Stomach smooth muscle (tissue), 2 donors: ENCODE measurements around the gene DDX10.

ENCODE experiments used
- H3K27ac ChIP-seq: one replicate; pipeline ENCODE4 v1.7.0; 2013; ENCODE audit warnings: mild to moderate bottlenecking, low read length, inconsistent platforms
- H3K27me3 ChIP-seq, 2 donors: one replicate each; pipeline ENCODE4 v1.7.0; 2013; ENCODE audit warnings: low read length in 2 of 2; ENCODE audit not compliant: insufficient read depth in 2 of 2, control insufficient read depth in 1 of 2
- H3K36me3 ChIP-seq, 2 donors: one replicate each; pipeline ENCODE4 v1.7.0; 2013; ENCODE audit warnings: low read length in 2 of 2; ENCODE audit not compliant: control insufficient read depth in 2 of 2, insufficient read depth in 2 of 2
- H3K4me1 ChIP-seq: one replicate; pipeline ENCODE4 v1.7.0; 2013; ENCODE audit warnings: low read length; ENCODE audit not compliant: control insufficient read depth, insufficient read depth
- H3K4me3 ChIP-seq, 2 donors: one replicate each; pipeline ENCODE4 v1.7.0; 2013; ENCODE audit warnings: low read length in 2 of 2
- H3K9ac ChIP-seq, 2 donors: one replicate each; pipeline ENCODE4 v1.7.0; 2013; ENCODE audit warnings: low read length in 2 of 2, mild to moderate bottlenecking in 1 of 2
- H3K9me3 ChIP-seq, 2 donors: one replicate each; pipeline ENCODE4 v1.7.0; 2013; ENCODE audit warnings: low read length in 2 of 2; ENCODE audit not compliant: control insufficient read depth in 2 of 2
- donor health status: healthy.
- donor health status: Pancreatic carcinoma.

Gene DDX10

GRCh38 chr11:108902027-108902469, 237.2 kb downstream of the DDX10 start:
- Histone ChIP-seq H3K27ac (no peak overlapping the region), H3K27me3 (no peaks in the 10 kb centered on the region), H3K9ac (no peak overlapping the region), H3K4me1 (no peaks in the 10 kb centered on the region), H3K36me3 (no peaks in the 10 kb centered on the region), H3K4me3 (no peak overlapping the region), H3K9me3 (no peaks in the 10 kb centered on the region)

- Histone ChIP-seq H3K9ac (no peak overlapping the region), H3K36me3 (no peaks in the 10 kb centered on the region), H3K27me3 (no peaks in the 10 kb centered on the region), H3K9me3 (no peaks in the 10 kb centered on the region), H3K4me1 (no peaks in the 10 kb centered on the region), H3K27ac (no peak overlapping the region), H3K4me3 (no peak overlapping the region)
These were observed 239.6 kb downstream of the DDX10 start for GRCh38 chr11:108904480-108904879.

- Histone ChIP-seq H3K9me3 (no peaks in the 10 kb centered on the region), H3K36me3 (no peaks in the 10 kb centered on the region), H3K9ac (no peak overlapping the region), H3K27me3 (no peaks in the 10 kb centered on the region), H3K27ac (no peak overlapping the region), H3K4me1 (no peaks in the 10 kb centered on the region), H3K4me3 (no peak overlapping the region)
These were observed 241.5 kb downstream of the DDX10 start for GRCh38 chr11:108906329-108906728.

- Histone ChIP-seq H3K36me3 (no peaks in the 10 kb centered on the region), H3K9ac (no peak overlapping the region), H3K9me3 (no peaks in the 10 kb centered on the region), H3K27ac (no peak overlapping the region), H3K27me3 (no peaks in the 10 kb centered on the region), H3K4me1 (no peaks in the 10 kb centered on the region), H3K4me3 (no peak overlapping the region)
These were observed 242.0 kb downstream of the DDX10 start for GRCh38 chr11:108906826-108907225.

GRCh38 chr11:108909041-108909440, 244.2 kb downstream of the DDX10 start:
- no peak overlapping the region for H3K27ac ChIP-seq
- no peak overlapping the region for H3K4me3 ChIP-seq
- H3K9ac ChIP-seq, result no peak overlapping the region
- no peaks in the 10 kb centered on the region for H3K4me1 ChIP-seq
- H3K27me3 ChIP-seq, result no peaks in the 10 kb centered on the region
- H3K36me3 ChIP-seq, result no peaks in the 10 kb centered on the region
- H3K9me3 ChIP-seq, result no peaks in the 10 kb centered on the region

- Histone ChIP-seq H3K4me3 (no peak overlapping the region), H3K27ac (no peak overlapping the region), H3K27me3 (no peaks in the 10 kb centered on the region), H3K36me3 (no peaks in the 10 kb centered on the region), H3K9ac (no peak overlapping the region), H3K9me3 (no peaks in the 10 kb centered on the region), H3K4me1 (no peaks in the 10 kb centered on the region)
These were observed 245.1 kb downstream of the DDX10 start for GRCh38 chr11:108909921-108910320.

GRCh38 chr11:108912581-108912980, 247.7 kb downstream of the DDX10 start:
- no peaks in the 10 kb centered on the region for H3K36me3 ChIP-seq
- no peaks in the 10 kb centered on the region for H3K9me3 ChIP-seq

GRCh38 chr11:108913204-108913603, 248.3 kb downstream of the DDX10 start:
- Histone ChIP-seq H3K4me3 (no peak overlapping the region), H3K36me3 (no peaks in the 10 kb centered on the region), H3K4me1 (no peaks in the 10 kb centered on the region), H3K9ac (no peak overlapping the region), H3K27ac (no peak overlapping the region), H3K9me3 (no peaks in the 10 kb centered on the region), H3K27me3 (no peaks in the 10 kb centered on the region)

More at GRCh38 chr11:108912581-108912980, 247.7 kb downstream of the DDX10 start:
- Histone ChIP-seq H3K27ac (no peak overlapping the region), H3K27me3 (no peaks in the 10 kb centered on the region), H3K4me3 (no peak overlapping the region), H3K4me1 (no peaks in the 10 kb centered on the region), H3K9ac (no peak overlapping the region)

- Histone ChIP-seq H3K4me3 (no peak overlapping the region), H3K9me3 (no peaks in the 10 kb centered on the region), H3K27ac (no peak overlapping the region), H3K27me3 (no peaks in the 10 kb centered on the region), H3K4me1 (no peaks in the 10 kb centered on the region), H3K9ac (no peak overlapping the region), H3K36me3 (no peaks in the 10 kb centered on the region)
These were observed 249.3 kb downstream of the DDX10 start for GRCh38 chr11:108914211-108914610.

GRCh38 chr11:108914981-108915380, 250.1 kb downstream of the DDX10 start:
- Histone ChIP-seq H3K27ac (no peak overlapping the region), H3K9me3 (no peaks in the 10 kb centered on the region), H3K4me3 (no peak overlapping the region), H3K27me3 (no peaks in the 10 kb centered on the region), H3K36me3 (no peaks in the 10 kb centered on the region), H3K9ac (no peak overlapping the region), H3K4me1 (no peaks in the 10 kb centered on the region)

GRCh38 chr11:108915666-108916065, 250.8 kb downstream of the DDX10 start:
- H3K4me3 ChIP-seq, result no peak overlapping the region
- H3K36me3 ChIP-seq, result no peaks in the 10 kb centered on the region
- H3K9me3 ChIP-seq, result no peaks in the 10 kb centered on the region
- H3K9ac ChIP-seq, result no peak overlapping the region
- H3K27me3 ChIP-seq, result no peaks in the 10 kb centered on the region
- no peak overlapping the region for H3K27ac ChIP-seq
- no peaks in the 10 kb centered on the region for H3K4me1 ChIP-seq
